Prostate gland (tissue), 2 donors: ENCODE results near the gene GABRR1.

Source experiments
- POLR2A ChIP-seq: fragments of 450-650 bp; IDR thresholded peaks from one replicate; pipeline ENCODE4 v1.6.1; 2016; ENCODE audit warnings: antibody characterized with exemption, mild to moderate bottlenecking
- POLR2AphosphoS5 ChIP-seq: sonication (generic); formaldehyde crosslinking; IDR thresholded peaks from one replicate; pipeline ENCODE4 v1.6.1; 2017; ENCODE audit warnings: antibody characterized with exemption
- TF ChIP-seq, protein P1 (sequence below), 4 experiments: fragments of 200-600 bp in 2 of 4; fragments of 450-650 bp in 2 of 4; sonication (generic) in 2 of 4; IDR thresholded peaks; 1 replicate in 3 of 4; 2 replicates in 1 of 4; pipeline ENCODE4 v1.5.1; 2016 to 2019; ENCODE audit warnings: antibody characterized with exemption in 4 of 4, mild to moderate bottlenecking in 2 of 4, moderate library complexity in 2 of 4

GRCh38 chr6:89208551-89208950, 8.6 kb downstream of the GABRR1 start:
- TF ChIP-seq POLR2AphosphoS5 (no peak), POLR2A (no peak)
- TF ChIP-seq, protein P1, sequence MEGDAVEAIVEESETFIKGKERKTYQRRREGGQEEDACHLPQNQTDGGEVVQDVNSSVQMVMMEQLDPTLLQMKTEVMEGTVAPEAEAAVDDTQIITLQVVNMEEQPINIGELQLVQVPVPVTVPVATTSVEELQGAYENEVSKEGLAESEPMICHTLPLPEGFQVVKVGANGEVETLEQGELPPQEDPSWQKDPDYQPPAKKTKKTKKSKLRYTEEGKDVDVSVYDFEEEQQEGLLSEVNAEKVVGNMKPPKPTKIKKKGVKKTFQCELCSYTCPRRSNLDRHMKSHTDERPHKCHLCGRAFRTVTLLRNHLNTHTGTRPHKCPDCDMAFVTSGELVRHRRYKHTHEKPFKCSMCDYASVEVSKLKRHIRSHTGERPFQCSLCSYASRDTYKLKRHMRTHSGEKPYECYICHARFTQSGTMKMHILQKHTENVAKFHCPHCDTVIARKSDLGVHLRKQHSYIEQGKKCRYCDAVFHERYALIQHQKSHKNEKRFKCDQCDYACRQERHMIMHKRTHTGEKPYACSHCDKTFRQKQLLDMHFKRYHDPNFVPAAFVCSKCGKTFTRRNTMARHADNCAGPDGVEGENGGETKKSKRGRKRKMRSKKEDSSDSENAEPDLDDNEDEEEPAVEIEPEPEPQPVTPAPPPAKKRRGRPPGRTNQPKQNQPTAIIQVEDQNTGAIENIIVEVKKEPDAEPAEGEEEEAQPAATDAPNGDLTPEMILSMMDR (IDR thresholded peaks at IDR 0.05) = no peak
